Hematopoietic multipotent progenitor cell treated with erythropoietin and hydrocortisone succinate and interleukin-3 and kit ligand, for 17 days (in vitro differentiated cells): ENCODE measurements around the gene TMPRSS12.
"Not testable (repeated sequence)": the region's sequence is repeated elsewhere in the genome, so short reads cannot be mapped to it uniquely, and the experiment has no call there.

Experiments
- DNase-seq: peaks from one replicate; pipeline ENCODE4 v3.0.0-alpha.2; 2015; ENCODE audit warnings: low spot score

Gene TMPRSS12

DNA sequence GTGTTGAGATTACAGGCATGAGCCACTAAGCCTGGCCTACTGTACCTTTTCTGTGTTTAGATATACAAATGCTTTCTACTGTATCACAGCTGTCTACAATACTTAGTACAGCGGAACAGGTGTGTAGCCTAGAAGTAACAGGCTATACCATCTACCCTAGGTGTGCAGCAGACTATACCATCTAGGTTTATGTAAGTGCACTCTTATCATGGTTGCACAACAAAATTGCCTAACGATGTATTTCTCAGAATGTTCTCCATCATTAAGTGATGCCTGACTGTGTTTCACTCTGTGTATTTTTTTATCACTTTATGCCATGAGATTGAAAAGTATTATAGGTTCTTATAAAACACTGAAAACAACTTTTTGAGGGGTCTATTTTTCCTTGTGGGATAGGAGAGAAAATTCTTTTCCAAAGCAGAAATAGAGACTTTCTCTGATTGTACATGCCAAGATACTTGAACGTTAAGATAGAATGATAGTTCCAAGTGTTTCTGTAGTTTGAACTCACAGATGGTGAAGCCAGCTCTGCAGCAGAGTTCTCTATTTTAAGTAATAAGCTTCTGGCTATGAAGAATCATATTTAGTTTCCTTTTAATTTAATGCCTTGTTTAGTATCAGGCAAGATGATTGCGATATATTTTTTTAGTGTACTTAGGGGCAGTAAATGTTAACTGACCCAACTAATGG, 17.0 kb downstream of the TMPRSS12 start:
- DNase-seq = no peak

GRCh38 chr12:50862316-50862715, 19.6 kb downstream of the TMPRSS12 start:
- DNase-seq = no peak

GRCh38 chr12:50865266-50865665, 22.5 kb downstream of the TMPRSS12 start:
- DNase-seq = no peak

- DNase-seq = not testable (repeated sequence)
Observed at GRCh38 chr12:50868881-50869280, 26.2 kb downstream of the TMPRSS12 start.

GRCh38 chr12:50882563-50882962, 39.8 kb downstream of the TMPRSS12 start:
- no peak for DNase-seq

- DNase-seq = no peak
Observed at GRCh38 chr12:50887191-50887590, 44.5 kb downstream of the TMPRSS12 start.

DNA sequence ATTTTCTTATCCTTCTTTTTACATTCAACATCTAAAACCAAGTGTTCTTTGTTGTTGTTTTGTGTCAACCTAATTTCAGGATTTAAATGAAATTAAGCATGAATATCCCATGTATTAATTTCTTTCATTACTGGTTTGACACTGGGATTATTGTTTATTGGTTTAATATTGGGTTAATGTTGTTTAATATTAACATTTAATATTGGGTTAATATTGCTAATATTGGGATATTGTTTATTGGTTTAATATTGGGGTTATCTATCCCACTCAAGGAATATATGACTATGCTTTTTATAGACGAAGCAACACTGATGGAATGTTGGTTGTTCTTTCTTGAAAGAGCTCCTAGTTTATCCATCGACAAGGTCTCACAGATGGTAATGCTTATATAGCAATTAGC, 45.9 kb downstream of the TMPRSS12 start:
- no peak for DNase-seq

DNA sequence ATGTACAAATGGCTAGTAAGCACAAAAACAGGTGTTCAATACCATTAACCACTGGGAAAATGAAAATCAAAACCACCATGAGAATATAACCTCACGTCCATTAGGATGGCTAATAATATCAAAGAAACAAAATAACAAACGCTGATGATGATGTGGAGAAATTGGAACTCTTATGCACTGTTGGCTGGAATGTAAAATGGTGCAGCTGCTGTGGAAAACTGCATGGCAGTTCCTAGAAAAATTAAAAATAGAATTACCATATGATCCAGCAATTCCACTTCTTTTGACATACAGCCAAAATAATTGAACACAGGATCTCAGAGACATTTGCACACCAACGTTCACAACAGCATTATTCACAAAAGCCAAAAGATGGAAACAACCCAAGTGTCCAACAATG, 51.5 kb downstream of the TMPRSS12 start:
- DNase-seq = no peak

- peak; percentile 82 for DNase-seq
Observed at GRCh38 chr12:50901685-50902113, 59.0 kb downstream of the TMPRSS12 start.

- not testable (repeated sequence) for DNase-seq
Observed at GRCh38 chr12:50908479-50908878, 65.8 kb downstream of the TMPRSS12 start.

DNA sequence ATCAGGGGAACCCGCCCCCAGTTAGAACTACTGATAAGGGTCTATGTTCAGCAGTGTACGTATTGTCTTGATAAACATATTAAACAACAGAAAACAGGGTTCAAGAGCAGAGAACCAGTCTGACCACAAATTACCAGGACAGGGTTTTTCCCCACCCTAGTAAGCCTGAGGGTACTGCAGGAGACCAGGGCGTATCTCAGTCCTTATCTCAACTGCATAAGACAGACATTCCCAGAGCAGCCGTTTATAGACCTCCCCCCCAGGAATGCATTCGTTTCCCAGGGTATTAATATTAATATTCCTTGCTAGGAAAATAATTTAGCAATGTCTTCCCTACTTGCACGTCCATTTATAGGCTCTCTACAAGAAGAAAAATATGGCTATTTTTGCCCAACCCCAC, 69.6 kb downstream of the TMPRSS12 start:
- DNase-seq = not testable (repeated sequence)

DNA sequence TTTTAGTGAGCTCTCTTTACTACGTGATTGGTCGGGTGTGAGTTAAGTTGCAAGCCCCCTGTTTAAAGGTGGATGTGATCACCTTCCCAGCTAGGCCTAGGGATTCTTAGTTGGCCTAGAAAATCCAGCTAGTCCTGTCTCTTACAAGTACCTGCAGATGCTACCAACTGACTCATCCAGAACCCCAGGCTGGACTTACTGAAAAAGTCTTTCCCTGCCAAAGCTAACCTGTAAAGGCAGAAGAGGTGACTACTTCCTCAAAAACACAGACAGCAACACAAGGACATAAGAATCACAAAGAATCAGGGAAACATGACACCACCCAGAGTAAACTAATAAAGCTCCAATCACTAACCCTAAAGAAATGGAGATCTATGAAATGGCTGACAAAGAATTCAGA, 70.5 kb downstream of the TMPRSS12 start:
- DNase-seq = no peak

DNA sequence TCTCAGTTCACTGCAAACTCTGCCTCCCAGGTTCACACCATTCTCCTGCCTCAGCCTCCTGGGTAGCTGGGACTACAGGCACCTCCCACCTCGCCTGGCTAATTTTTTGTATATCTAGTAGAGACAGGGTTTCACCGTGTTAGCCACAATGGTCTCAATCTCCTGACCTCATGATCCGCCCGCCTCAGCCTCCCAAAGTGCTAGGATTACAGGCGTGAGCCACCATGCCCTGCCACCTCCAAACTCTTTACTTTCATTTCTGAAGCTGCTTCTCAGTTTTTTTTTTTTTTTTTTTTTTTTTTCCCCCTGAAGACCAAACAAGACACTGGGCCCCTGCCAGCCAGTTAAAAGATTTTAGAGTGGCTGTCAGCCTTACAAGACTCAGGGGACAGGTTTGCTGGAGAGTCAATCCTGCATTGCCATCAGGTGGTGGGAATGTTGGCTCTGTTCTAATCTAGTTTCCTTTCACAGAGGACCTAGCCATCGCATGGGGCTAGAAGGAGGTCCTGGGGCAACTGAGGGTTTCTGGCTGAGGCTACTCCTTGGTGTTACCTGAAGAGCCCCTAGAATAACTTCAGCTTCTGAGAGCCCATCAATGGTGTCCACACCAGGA, 72.3 kb downstream of the TMPRSS12 start:
- DNase-seq = no peak

DNA sequence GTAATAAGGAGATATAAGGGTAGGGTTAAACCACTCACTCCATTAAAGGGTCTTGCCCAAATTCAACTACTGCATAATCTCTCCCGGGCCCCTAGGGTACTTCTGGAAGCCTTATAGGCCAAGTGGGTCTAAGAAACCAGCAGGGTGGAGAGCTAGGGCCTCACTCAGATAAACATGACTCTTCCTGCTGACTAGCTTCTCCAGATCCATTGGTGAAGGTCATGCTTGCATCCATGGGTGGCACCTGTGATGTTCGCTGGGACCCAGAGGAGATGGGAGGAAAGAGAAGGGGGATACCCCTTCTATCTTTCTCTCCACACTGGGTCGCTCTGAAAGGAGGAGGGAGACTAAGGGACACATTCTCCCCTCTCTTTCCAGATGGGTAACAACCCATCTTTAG, 73.6 kb downstream of the TMPRSS12 start:
- DNase-seq = no peak

GRCh38 chr12:50918584-50919316, 76.0 kb downstream of the TMPRSS12 start:
- DNase-seq = no peak

- no peak for DNase-seq
Observed at GRCh38 chr12:50922820-50923219, 80.1 kb downstream of the TMPRSS12 start.

- peak; percentile 44 for DNase-seq
Observed at GRCh38 chr12:50923361-50924130, 80.8 kb downstream of the TMPRSS12 start.

DNA sequence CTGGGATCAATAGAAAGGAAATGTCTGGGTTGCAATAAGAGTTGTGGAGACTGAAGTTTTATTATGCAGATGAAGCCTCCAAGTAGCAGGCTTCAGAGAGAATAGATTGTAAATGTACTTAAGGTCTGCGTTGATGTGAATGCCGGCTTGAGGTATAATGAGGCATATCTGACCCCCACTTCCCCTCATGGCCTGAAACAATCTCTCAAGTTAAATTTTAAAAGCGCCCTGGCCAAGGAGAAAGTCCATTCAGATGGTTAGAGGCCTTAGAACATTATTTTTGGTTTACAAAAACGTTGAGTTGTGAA, 81.4 kb downstream of the TMPRSS12 start:
- DNase-seq = no peak

- peak; percentile 95 for DNase-seq
Observed at GRCh38 chr12:50924439-50925341, 82.0 kb downstream of the TMPRSS12 start.

DNA sequence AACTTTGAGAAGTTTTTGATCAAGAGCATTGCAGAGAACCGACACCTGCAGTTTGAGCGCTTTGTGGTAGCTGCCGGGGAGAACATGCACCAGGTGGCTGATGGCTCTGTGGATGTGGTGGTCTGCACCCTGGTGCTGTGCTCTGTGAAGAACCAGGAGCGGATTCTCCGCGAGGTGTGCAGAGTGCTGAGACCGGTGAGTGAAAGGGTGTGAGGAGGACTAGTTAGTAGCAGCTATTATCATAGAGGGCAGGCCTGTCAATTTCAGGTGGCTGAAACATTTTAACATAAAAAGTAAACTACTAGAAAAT, 82.6 kb downstream of the TMPRSS12 start:
- DNase-seq = peak; percentile 62

DNA sequence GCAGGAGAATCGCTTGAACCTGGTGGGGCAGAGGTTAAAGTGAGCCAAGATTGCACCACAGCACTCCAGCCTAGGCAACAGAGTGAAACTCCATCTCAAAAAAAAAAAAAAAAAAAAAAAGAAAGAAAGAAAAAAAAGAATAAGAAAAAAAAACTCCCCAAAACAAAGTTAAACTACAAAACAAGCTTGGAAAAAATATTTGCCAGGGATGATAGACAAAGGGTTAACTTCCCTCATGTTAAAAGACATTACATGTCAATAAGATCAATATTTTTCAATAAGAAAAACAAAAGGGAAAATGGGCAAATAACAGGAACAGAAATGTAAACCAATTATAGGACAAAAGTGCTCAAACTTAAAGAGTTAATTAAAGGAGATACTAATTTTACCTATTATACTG, 83.2 kb downstream of the TMPRSS12 start:
- peak; percentile 41 for DNase-seq

- DNase-seq = peak; percentile 50
Observed at GRCh38 chr12:50926415-50926814, 83.7 kb downstream of the TMPRSS12 start.
